ENCODE results near the gene CDCA5. TPM values are rescaled to one million over a fixed set of nuclear protein-coding genes. Genes with fewer than 3 reads are reported as not detected.
"Not testable (repeated sequence)": the region's sequence is repeated elsewhere in the genome, so short reads cannot be mapped to it uniquely, and the experiment has no call there.

CDCA5 gene
- total and polyA plus RNA-seq, 5 donors = 0.22 to 1.6 (median 0.99) TPM

GRCh38 chr11:65127473-65128181 lies 43.8 kb upstream of the CDCA5 start:
- 78% methylated on average over 12 of the region's 12 CpGs for WGBS
- intact Hi-C loops (cut with DNase I) = no loop called here
- Histone ChIP-seq H3K4me3 (ENCODE audit: low read length) (no peak overlapping the region), H3K27me3 (ENCODE audit: control insufficient read depth, insufficient read depth) (no peaks in the 10 kb centered on the region), H3K4me1 (ENCODE audit: control insufficient read depth, insufficient read depth, low read length) (no peaks in the 10 kb centered on the region), H3K27ac (ENCODE audit: low read length) (no peak overlapping the region), H3K9me3 (ENCODE audit: control insufficient read depth, low read length) (no peaks in the 10 kb centered on the region)
- peak in 1 of 2 donors; percentile 3 for ATAC-seq
- DNase-seq = peak in 1 of 3 donors; percentile 20

GRCh38 chr11:65126624-65127274 lies 42.9 kb upstream of the CDCA5 start:
- no peaks in the 10 kb centered on the region for H3K27me3 ChIP-seq (ENCODE audit: control insufficient read depth, insufficient read depth)
- H3K4me3 ChIP-seq (ENCODE audit: low read length) = no peak overlapping the region
- no peaks in the 10 kb centered on the region for H3K4me1 ChIP-seq (ENCODE audit: control insufficient read depth, insufficient read depth, low read length)
- H3K27ac ChIP-seq (ENCODE audit: low read length) = no peak overlapping the region
- WGBS = 72% methylated on average over 6 of the region's 6 CpGs
- DNase-seq (no peak), ATAC-seq (no peak)
- intact Hi-C loops (cut with DNase I) = no loop called here
- no peaks in the 10 kb centered on the region for H3K9me3 ChIP-seq (ENCODE audit: control insufficient read depth, low read length)

- intact Hi-C loops (cut with DNase I) = no loop called here
- H3K4me3 ChIP-seq (ENCODE audit: low read length) = no peak overlapping the region
- peak in 1 of 3 donors; percentile 11 for DNase-seq
- H3K27me3 ChIP-seq (ENCODE audit: control insufficient read depth, insufficient read depth) = no peaks in the 10 kb centered on the region
- no peaks in the 10 kb centered on the region for H3K9me3 ChIP-seq (ENCODE audit: control insufficient read depth, low read length)
- no peak overlapping the region for H3K27ac ChIP-seq (ENCODE audit: low read length)
- ATAC-seq = no peak
- 85% methylated on average over 12 of the region's 12 CpGs for WGBS
- H3K4me1 ChIP-seq (ENCODE audit: control insufficient read depth, insufficient read depth, low read length) = no peaks in the 10 kb centered on the region
Observed at GRCh38 chr11:65125197-65126056, 41.6 kb upstream of the CDCA5 start.

- H3K27ac ChIP-seq (ENCODE audit: low read length) = no peak overlapping the region
- peak in 1 of 3 donors; percentile 10 for DNase-seq
- H3K27me3 ChIP-seq (ENCODE audit: control insufficient read depth, insufficient read depth) = no peaks in the 10 kb centered on the region
- H3K4me3 ChIP-seq (ENCODE audit: low read length) = no peak overlapping the region
- intact Hi-C loops (cut with DNase I) = loop anchor here in 1 of 4 donors (5.0 kb wide), 1 partner anchor 112 kb away; the partner anchor contains the start of gene ARL2
- H3K4me1 ChIP-seq (ENCODE audit: control insufficient read depth, insufficient read depth, low read length) = no peaks in the 10 kb centered on the region
- WGBS = 85% methylated on average over 5 of the region's 5 CpGs
- no peaks in the 10 kb centered on the region for H3K9me3 ChIP-seq (ENCODE audit: control insufficient read depth, low read length)
- ATAC-seq = no peak
Observed at GRCh38 chr11:65124480-65125196, 40.8 kb upstream of the CDCA5 start.

- WGBS = under 1% methylated on average over 64 of the region's 64 CpGs
- intact Hi-C loops (cut with DNase I) = loop anchor here in 1 of 4 donors (5.0 kb wide), 1 partner anchor 110 kb away; the partner anchor contains the start of gene ARL2
- Histone ChIP-seq H3K27ac (ENCODE audit: low read length) (peak within 1 kb of the TSS; percentile 84), H3K27me3 (ENCODE audit: control insufficient read depth, insufficient read depth) (no peaks in the 10 kb centered on the region), H3K4me1 (ENCODE audit: control insufficient read depth, insufficient read depth, low read length) (no peaks in the 10 kb centered on the region), H3K4me3 (ENCODE audit: low read length) (peak within 1 kb of the TSS; percentile 77), H3K9me3 (ENCODE audit: control insufficient read depth, low read length) (no peaks in the 10 kb centered on the region)
- DNase-seq (peak; percentile 98 to 99 (median 99)), ATAC-seq (peak; percentile 93 to 94)
Observed at GRCh38 chr11:65121865-65122696, 38.2 kb upstream of the CDCA5 start, which contains the start of the genes FAU and MRPL49. TSS of gene FAU (minus strand) at chr11:65122134. CDS start at chr11:65121813, 321 bp downstream. TSS of gene MRPL49 (plus strand) at chr11:65122321. CDS start at chr11:65122347, 26 bp downstream.

- ATAC-seq = peak in 1 of 2 donors; percentile 2
- WGBS = 2% methylated on average over 22 of the region's 22 CpGs
- H3K4me3 ChIP-seq (ENCODE audit: low read length) = peak overlapping the region; percentile 77
- H3K27me3 ChIP-seq (ENCODE audit: control insufficient read depth, insufficient read depth) = no peaks in the 10 kb centered on the region
- intact Hi-C loops (cut with DNase I) = loop anchor here in 1 of 4 donors (5.0 kb wide), 1 partner anchor 109 kb away; the partner anchor contains the start of gene ARL2
- H3K27ac ChIP-seq (ENCODE audit: low read length) = peak overlapping the region; percentile 84
- no peaks in the 10 kb centered on the region for H3K9me3 ChIP-seq (ENCODE audit: control insufficient read depth, low read length)
- no peaks in the 10 kb centered on the region for H3K4me1 ChIP-seq (ENCODE audit: control insufficient read depth, insufficient read depth, low read length)
- DNase-seq = peak in 2 of 3 donors; percentile 52 to 57
Observed at GRCh38 chr11:65121447-65121864, 37.6 kb upstream of the CDCA5 start.

GRCh38 chr11:65120831-65121230 lies 37.0 kb upstream of the CDCA5 start:
- no peaks in the 10 kb centered on the region for H3K27me3 ChIP-seq (ENCODE audit: control insufficient read depth, insufficient read depth)
- no peaks in the 10 kb centered on the region for H3K4me1 ChIP-seq (ENCODE audit: control insufficient read depth, insufficient read depth, low read length)
- no peaks in the 10 kb centered on the region for H3K9me3 ChIP-seq (ENCODE audit: control insufficient read depth, low read length)
- WGBS = 72% methylated on average over 3 of the region's 3 CpGs
- intact Hi-C loops (cut with DNase I) = loop anchor here in 1 of 4 donors (5.0 kb wide), 1 partner anchor 109 kb away; the partner anchor contains the start of gene ARL2
- DNase-seq (peak in 1 of 3 donors; percentile 4), ATAC-seq (no peak)
- peak overlapping the region; percentile 77 for H3K4me3 ChIP-seq (ENCODE audit: low read length)
- H3K27ac ChIP-seq (ENCODE audit: low read length) = no peak overlapping the region

GRCh38 chr11:65119670-65119995 lies 35.8 kb upstream of the CDCA5 start:
- H3K4me1 ChIP-seq (ENCODE audit: control insufficient read depth, insufficient read depth, low read length) = no peaks in the 10 kb centered on the region
- no peaks in the 10 kb centered on the region for H3K27me3 ChIP-seq (ENCODE audit: control insufficient read depth, insufficient read depth)
- DNase-seq = no peak
- intact Hi-C loops (cut with DNase I) = loop anchor here in 2 of 4 donors (10.0 kb wide), 3 partner anchors 95 to 335 kb away; partner anchors contain the start of genes CDC42BPG (in 1 of the 2) and SNX15 (in 1 of the 2)
- no peak overlapping the region for H3K27ac ChIP-seq (ENCODE audit: low read length)
- no peak for ATAC-seq
- no peak overlapping the region for H3K4me3 ChIP-seq (ENCODE audit: low read length)
- no peaks in the 10 kb centered on the region for H3K9me3 ChIP-seq (ENCODE audit: control insufficient read depth, low read length)

- not testable (repeated sequence) for H3K27me3 ChIP-seq (ENCODE audit: control insufficient read depth, insufficient read depth); ATAC-seq; H3K27ac ChIP-seq (ENCODE audit: low read length); H3K9me3 ChIP-seq (ENCODE audit: control insufficient read depth, low read length); H3K4me3 ChIP-seq (ENCODE audit: low read length); H3K4me1 ChIP-seq (ENCODE audit: control insufficient read depth, insufficient read depth, low read length)
- DNase-seq = peak in 2 of 3 donors; percentile 34 to 50
- intact Hi-C loops (cut with DNase I) = loop anchor here in 2 of 4 donors (10.0 kb wide), 3 partner anchors 94 to 334 kb away; partner anchors contain the start of genes CDC42BPG (in 1 of the 2) and SNX15 (in 1 of the 2)
- 89% methylated on average over 18 of the region's 18 CpGs for WGBS
Observed at GRCh38 chr11:65118891-65119669, 35.2 kb upstream of the CDCA5 start.

All from right cardiac atrium (tissue), 5 donors.